Left lung (tissue), 14 donors: ENCODE data around the gene MIEF2. TPM values are rescaled to one million over a fixed set of nuclear protein-coding genes. Genes with fewer than 3 reads are reported as not detected.
"Not testable (repeated sequence)": the region's sequence is repeated elsewhere in the genome, so short reads cannot be mapped to it uniquely, and the experiment has no call there.

Experiments used
- ATAC-seq: fragments of 200-7000 bp; cut with Tn5 transposase; one replicate; pipeline ENCODE4 v1.9.1; 2020; ENCODE audit warnings: moderate library complexity
- DNase-seq, 4 donors: peaks; one replicate each; pipeline ENCODE4 v3.0.0-alpha.2; 2013 to 2020
- H3K27ac ChIP-seq, 2 donors: fragments of 200-600 bp; sonication (generic) in 1 of 2; one replicate each; pipeline versions ENCODE4 v1.5.0 to v1.8.0; 2020 to 2021
- H3K27me3 ChIP-seq, 2 donors: fragments of 200-600 bp; sonication (generic) in 1 of 2; one replicate each; pipeline versions ENCODE4 v1.5.0 to v1.8.0; 2020 to 2021
- H3K36me3 ChIP-seq, 2 donors: fragments of 200-600 bp; sonication (generic) in 1 of 2; one replicate each; pipeline versions ENCODE4 v1.5.0 to v1.8.0; 2020 to 2021
- H3K4me1 ChIP-seq, 2 donors: fragments of 200-600 bp; one replicate each; pipeline ENCODE4 v1.8.0; 2021
- H3K4me3 ChIP-seq, 2 donors: fragments of 200-600 bp; sonication (generic) in 1 of 2; one replicate each; pipeline versions ENCODE4 v1.5.0 to v1.8.0; 2020 to 2021; ENCODE audit warnings: mild to moderate bottlenecking in 1 of 2
- H3K9me3 ChIP-seq, 2 donors: fragments of 200-600 bp; sonication (generic) in 1 of 2; one replicate each; pipeline versions ENCODE4 v1.5.0 to v1.8.0; 2020 to 2021
- CTCF ChIP-seq, 2 donors: fragments of 200-600 bp; sonication (generic) in 1 of 2; IDR thresholded peaks; one replicate each; pipeline versions ENCODE4 v1.5.0 to v1.8.0; 2021; ENCODE audit warnings: antibody characterized with exemption in 2 of 2
- intact Hi-C, 2 donors: fragments of 100-400 bp; cut with DNase I; formaldehyde crosslinking; loops; one replicate each; pipeline versions ENCODE4 v1.11.2 to v1.14.2; 2022
- long read RNA-seq, 12 donors: library from polyadenylated mRNA in 2 of 12; unstranded in 2 of 12; transcript quantifications; one replicate each; pipeline ENCODE4 v2.0.0 and lab custom pipeline, GENCODE V29; 2019 to 2026
- polyA plus RNA-seq, 6 donors: library from polyadenylated mRNA; unstranded; fragments of 120-200 nt; gene quantifications; one replicate each; pipeline ENCODE4 v1.2.1, GENCODE V29; 2013; ENCODE audit not compliant: insufficient read length in 6 of 6
- total RNA-seq, 2 donors: library from RNA; stranded (reverse); fragmentation: NEBNext Ultra II Directional; extraction: Animal tissue kit (Norgen Biotek cat#: 25700); gene quantifications; one replicate each; pipeline ENCODE4 v1.2.1, GENCODE V29; 2021
- donor health status: DM: no; HTN: yes; CAD: no.
- donor health status: DM: no; HTN: no; CAD: no.

The MIEF2 gene, protein sequence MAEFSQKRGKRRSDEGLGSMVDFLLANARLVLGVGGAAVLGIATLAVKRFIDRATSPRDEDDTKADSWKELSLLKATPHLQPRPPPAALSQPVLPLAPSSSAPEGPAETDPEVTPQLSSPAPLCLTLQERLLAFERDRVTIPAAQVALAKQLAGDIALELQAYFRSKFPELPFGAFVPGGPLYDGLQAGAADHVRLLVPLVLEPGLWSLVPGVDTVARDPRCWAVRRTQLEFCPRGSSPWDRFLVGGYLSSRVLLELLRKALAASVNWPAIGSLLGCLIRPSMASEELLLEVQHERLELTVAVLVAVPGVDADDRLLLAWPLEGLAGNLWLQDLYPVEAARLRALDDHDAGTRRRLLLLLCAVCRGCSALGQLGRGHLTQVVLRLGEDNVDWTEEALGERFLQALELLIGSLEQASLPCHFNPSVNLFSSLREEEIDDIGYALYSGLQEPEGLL
- total RNA-seq (10 to 100 TPM in 1 of 2 donors, 1 to 10 TPM in 1; 9.0 to 16.3 TPM), polyA plus RNA-seq (10 to 100 TPM in 4 of 6 donors, 1 to 10 TPM in 2; 8.3 to 12.5 (median 11.1) TPM)
- long read RNA-seq, donor 1, partial matches to known transcripts = 0 of 4 reads
- long read RNA-seq, donor 1, other reads (novel, unspliced or antisense) = 0 of 4 reads
- long read RNA-seq, donor 2, transcript MIEF2-201 (4 exons, 3,364 nt) = major isoform, 5 of 5 reads
- long read RNA-seq, donor 2, partial matches to known transcripts = 0 of 5 reads
- long read RNA-seq, donor 2, other reads (novel, unspliced or antisense) = 0 of 5 reads
- long read RNA-seq, donor 3, transcript MIEF2-201 (4 exons, 3,364 nt) = major isoform, 5 of 6 reads
- long read RNA-seq, donor 3, partial matches to known transcripts = 0 of 6 reads
- long read RNA-seq, donor 3, other reads (novel, unspliced or antisense) = 0 of 6 reads
- long read RNA-seq, donor 4, transcript MIEF2-201 (4 exons, 3,364 nt) = major isoform, 7 of 10 reads
- long read RNA-seq, donor 4, partial matches to known transcripts = 0 of 10 reads
- long read RNA-seq, donor 4, other reads (novel, unspliced or antisense) = 2 of 10 reads
- long read RNA-seq, donor 5, transcript MIEF2-201 (4 exons, 3,364 nt) = major isoform, 5 of 6 reads
- long read RNA-seq, donor 5, partial matches to known transcripts = 0 of 6 reads
- long read RNA-seq, donor 5, other reads (novel, unspliced or antisense) = 0 of 6 reads
- long read RNA-seq, donor 6, transcript MIEF2-201 (4 exons, 3,364 nt) = major isoform, 7 of 7 reads
- long read RNA-seq, donor 6, partial matches to known transcripts = 0 of 7 reads
- long read RNA-seq, donor 6, other reads (novel, unspliced or antisense) = 0 of 7 reads
- long read RNA-seq, donor 7, partial matches to known transcripts = 0 of 2 reads
- long read RNA-seq, donor 7, other reads (novel, unspliced or antisense) = 0 of 2 reads
- long read RNA-seq, donor 8, partial matches to known transcripts = 0 of 4 reads
- long read RNA-seq, donor 8, other reads (novel, unspliced or antisense) = 0 of 4 reads
- long read RNA-seq, donor 9 = 0 reads
- long read RNA-seq, donor 10, transcript MIEF2-201 (4 exons, 3,364 nt) = major isoform, 5 of 8 reads
- long read RNA-seq, donor 10, partial matches to known transcripts = 0 of 8 reads
- long read RNA-seq, donor 10, other reads (novel, unspliced or antisense) = 3 of 8 reads
- long read RNA-seq, donor 11 = 0 reads
- long read RNA-seq, donor 12, transcript MIEF2-201 (4 exons, 3,364 nt) = major isoform, 7 of 8 reads
- long read RNA-seq, donor 12, partial matches to known transcripts = 0 of 8 reads
- long read RNA-seq, donor 12, other reads (novel, unspliced or antisense) = 0 of 8 reads

- intact Hi-C loops = no loop called here
- H3K4me3 ChIP-seq = peak within 1 kb of the TSS; percentile 89 to 94
- H3K27me3 ChIP-seq = no peaks in the 10 kb centered on the region
- H3K4me1 ChIP-seq = peaks cover 22 to 48% of the 10 kb centered on the region in 2 donors
- H3K27ac ChIP-seq = peak within 1 kb of the TSS; percentile 86 to 88
- DNase-seq = peak; percentile 93 to 97 (median 96)
- peaks cover 0 to 42% of the 10 kb centered on the region in 2 donors for H3K36me3 ChIP-seq
- no peak for TF ChIP-seq CTCF (IDR thresholded peaks at IDR 0.05)
- no peaks in the 10 kb centered on the region for H3K9me3 ChIP-seq
- peak; percentile 87 for ATAC-seq
Measured at GRCh38 chr17:18260332-18261145, at the start of gene MIEF2. TSS of gene MIEF2 (plus strand) at chr17:18260662. CDS start at chr17:18262721, 2,059 bp downstream.

GRCh38 chr17:18213666-18214270 is 46.7 kb upstream of the MIEF2 start:
- ATAC-seq (no peak), DNase-seq (no peak)
- Histone ChIP-seq H3K27ac (no peak overlapping the region), H3K4me1 (peaks cover 0 to 3% of the 10 kb centered on the region in 2 donors), H3K4me3 (no peak overlapping the region), H3K36me3 (peaks cover 0 to 29% of the 10 kb centered on the region in 2 donors), H3K27me3 (no peaks in the 10 kb centered on the region), H3K9me3 (no peaks in the 10 kb centered on the region)
- intact Hi-C loops = no loop called here
- TF ChIP-seq CTCF (IDR thresholded peaks at IDR 0.05) = no peak

GRCh38 chr17:18216906-18217305 is 43.6 kb upstream of the MIEF2 start:
- ATAC-seq, H3K36me3 ChIP-seq, H3K9me3 ChIP-seq, H3K27ac ChIP-seq, H3K27me3 ChIP-seq, intact Hi-C loops, H3K4me3 ChIP-seq, H3K4me1 ChIP-seq: not testable (repeated sequence)
- DNase-seq = peak in 1 of 4 donors; percentile 21

- Histone ChIP-seq H3K27ac (no peak overlapping the region), H3K4me3 (no peak overlapping the region), H3K4me1 (peaks cover 0 to 7% of the 10 kb centered on the region in 2 donors), H3K36me3 (no peaks in the 10 kb centered on the region), H3K9me3 (no peaks in the 10 kb centered on the region), H3K27me3 (no peaks in the 10 kb centered on the region)
- peak; percentile 91 to 94 for TF ChIP-seq CTCF (IDR thresholded peaks at IDR 0.05)
- intact Hi-C loops = no loop called here
- ATAC-seq = peak; percentile 97
- DNase-seq = peak in 3 of 4 donors; percentile 66 to 89 (median 71)
Measured at GRCh38 chr17:18217412-18218015, 42.9 kb upstream of the MIEF2 start.
